HepG2 (cell line): ENCODE measurements around the gene BST2. TPM values are rescaled to one million over a fixed set of nuclear protein-coding genes. Genes with fewer than 3 reads are reported as not detected.

Source experiments
- ATM ChIP-seq: fragments of 450-650 bp; IDR thresholded peaks from 2 replicates; pipeline ENCODE4 v1.7.1; 2017; ENCODE audit warnings: mild to moderate bottlenecking, borderline replicate concordance
- CAMTA2 ChIP-seq: sonication (generic); formaldehyde crosslinking; IDR thresholded peaks from 2 replicates; pipeline ENCODE4 v1.4.0; 2020; ENCODE audit warnings: mild to moderate bottlenecking, missing genetic modification reagents, borderline replicate concordance
- CBX2 ChIP-seq, 2 experiments: fragments of 200-600 bp in 1 of 2; sonication (generic); formaldehyde crosslinking in 1 of 2; IDR thresholded peaks; 2 replicates each; pipeline versions ENCODE4 v1.7.0 to v1.8.1; 2018 to 2022; ENCODE audit warnings: low read depth in 2 of 2, low read length in 1 of 2, mild to moderate bottlenecking in 1 of 2, missing genetic modification reagents in 1 of 2
- GPN1 ChIP-seq: sonication (generic); formaldehyde crosslinking; IDR thresholded peaks from 2 replicates; pipeline ENCODE4 v1.5.1; 2020; ENCODE audit warnings: missing genetic modification reagents, borderline replicate concordance
- GTF2F1 ChIP-seq: fragments of 150-350 bp; IDR thresholded peaks from 2 replicates; pipeline ENCODE4 v1.6.1; 2014; ENCODE audit warnings: low read length
- HDAC2 ChIP-seq: sonication (generic); formaldehyde crosslinking; IDR thresholded peaks from 2 replicates; pipeline ENCODE4 v1.4.0; 2020; ENCODE audit warnings: missing genetic modification reagents
- HOXA9 ChIP-seq: sonication (generic); formaldehyde crosslinking; IDR thresholded peaks from 2 replicates; pipeline ENCODE4 v1.8.1; 2022; ENCODE audit warnings: missing genetic modification reagents, mild to moderate bottlenecking, moderate library complexity, borderline replicate concordance
- JUNB ChIP-seq: sonication (generic); formaldehyde crosslinking; IDR thresholded peaks from 2 replicates; pipeline ENCODE4 v1.8.0; 2022; ENCODE audit warnings: missing genetic modification reagents, mild to moderate bottlenecking, borderline replicate concordance
- KLF13 ChIP-seq: sonication (generic); formaldehyde crosslinking; IDR thresholded peaks from 2 replicates; pipeline ENCODE4 v1.4.0; 2020; ENCODE audit warnings: mild to moderate bottlenecking, missing genetic modification reagents
- MEF2D ChIP-seq: sonication (generic); formaldehyde crosslinking; IDR thresholded peaks from 2 replicates; pipeline ENCODE4 v1.5.1; 2020; ENCODE audit warnings: mild to moderate bottlenecking, missing genetic modification reagents
- MLLT10 ChIP-seq: sonication (generic); formaldehyde crosslinking; IDR thresholded peaks from 2 replicates; pipeline ENCODE4 v1.4.0; 2020; ENCODE audit warnings: missing genetic modification reagents
- MTF1 ChIP-seq: sonication (generic); formaldehyde crosslinking; IDR thresholded peaks from 2 replicates; pipeline ENCODE4 v1.5.0; 2020; ENCODE audit warnings: missing genetic modification reagents
- NFKBIZ ChIP-seq: IDR thresholded peaks from 2 replicates; pipeline ENCODE4 v1.6.1; 2018; ENCODE audit warnings: missing genetic modification reagents, missing compliant biosample characterization
- RBFOX2 ChIP-seq: fragments of 200-400 bp; formaldehyde crosslinking; IDR thresholded peaks from 2 replicates; pipeline ENCODE4 v1.6.1; 2017; ENCODE audit warnings: low read depth, mild to moderate bottlenecking, low read length
- SMYD3 ChIP-seq: sonication (generic); formaldehyde crosslinking; IDR thresholded peaks from 2 replicates; pipeline ENCODE4 v1.8.1; 2023; ENCODE audit warnings: mild to moderate bottlenecking, missing genetic modification reagents
- ZNF20 ChIP-seq: sonication (generic); formaldehyde crosslinking; IDR thresholded peaks from 2 replicates; pipeline ENCODE4 v1.4.0; 2020; ENCODE audit warnings: mild to moderate bottlenecking, moderate library complexity, missing genetic modification reagents
- ZNF547 ChIP-seq: sonication (generic); formaldehyde crosslinking; IDR thresholded peaks from 2 replicates; pipeline ENCODE4 v1.5.1; 2020; ENCODE audit warnings: mild to moderate bottlenecking, missing genetic modification reagents
- ZNF598 ChIP-seq: sonication (generic); formaldehyde crosslinking; IDR thresholded peaks from 2 replicates; pipeline ENCODE4 v1.5.1; 2020; ENCODE audit warnings: mild to moderate bottlenecking, missing genetic modification reagents, borderline replicate concordance
- polyA plus RNA-seq, 8 experiments: library from polyadenylated mRNA; depleted of rRNA in 3 of 8; stranded (reverse) in 7 of 8; unstranded in 1 of 8; fragments of >200 nt; fragmentation: Illumina TruSeq in 4 of 8; extraction: Trizol in 4 of 8; gene quantifications; 2 replicates each; pipeline versions ENCODE4 v1.2.1 to v1.2.3, GENCODE V29; 2011 to 2016; ENCODE audit warnings: low read depth in 4 of 8, missing spikeins in 1 of 8, mixed read lengths in 1 of 8; ENCODE audit not compliant: insufficient read depth in 1 of 8
- total RNA-seq, 5 experiments: library from RNA; depleted of rRNA; stranded (reverse); fragments of >200 nt; fragmentation: Illumina TruSeq; extraction: Trizol; gene quantifications; 2 replicates each; pipeline ENCODE4 v1.2.3, GENCODE V29; 2016; ENCODE audit warnings: low read depth in 1 of 5
- TF ChIP-seq, protein P1 (sequence below): sonication (generic); formaldehyde crosslinking; IDR thresholded peaks from 2 replicates; pipeline ENCODE4 v1.5.1; 2020; ENCODE audit warnings: mild to moderate bottlenecking, missing genetic modification reagents, borderline replicate concordance
- TF ChIP-seq, protein P2 (sequence below): sonication (generic); formaldehyde crosslinking; IDR thresholded peaks from 2 replicates; pipeline ENCODE4 v1.5.1; 2020; ENCODE audit warnings: missing genetic modification reagents, mild to moderate bottlenecking, borderline replicate concordance
- TF ChIP-seq, protein P3 (sequence below): sonication (generic); formaldehyde crosslinking; IDR thresholded peaks from 2 replicates; pipeline ENCODE4 v1.5.0; 2020; ENCODE audit warnings: missing genetic modification reagents, mild to moderate bottlenecking, borderline replicate concordance
- TF ChIP-seq, protein P4 (sequence below): sonication (generic); formaldehyde crosslinking; IDR thresholded peaks from 2 replicates; pipeline ENCODE4 v1.4.0; 2020; ENCODE audit warnings: missing genetic modification reagents

Gene BST2
- total and polyA plus RNA-seq, 2 of the 13 experiments (the other 11 are each of a cell fraction or from before 2014, with no cell fraction given) = 58.8 to 93.8 TPM

DNA sequence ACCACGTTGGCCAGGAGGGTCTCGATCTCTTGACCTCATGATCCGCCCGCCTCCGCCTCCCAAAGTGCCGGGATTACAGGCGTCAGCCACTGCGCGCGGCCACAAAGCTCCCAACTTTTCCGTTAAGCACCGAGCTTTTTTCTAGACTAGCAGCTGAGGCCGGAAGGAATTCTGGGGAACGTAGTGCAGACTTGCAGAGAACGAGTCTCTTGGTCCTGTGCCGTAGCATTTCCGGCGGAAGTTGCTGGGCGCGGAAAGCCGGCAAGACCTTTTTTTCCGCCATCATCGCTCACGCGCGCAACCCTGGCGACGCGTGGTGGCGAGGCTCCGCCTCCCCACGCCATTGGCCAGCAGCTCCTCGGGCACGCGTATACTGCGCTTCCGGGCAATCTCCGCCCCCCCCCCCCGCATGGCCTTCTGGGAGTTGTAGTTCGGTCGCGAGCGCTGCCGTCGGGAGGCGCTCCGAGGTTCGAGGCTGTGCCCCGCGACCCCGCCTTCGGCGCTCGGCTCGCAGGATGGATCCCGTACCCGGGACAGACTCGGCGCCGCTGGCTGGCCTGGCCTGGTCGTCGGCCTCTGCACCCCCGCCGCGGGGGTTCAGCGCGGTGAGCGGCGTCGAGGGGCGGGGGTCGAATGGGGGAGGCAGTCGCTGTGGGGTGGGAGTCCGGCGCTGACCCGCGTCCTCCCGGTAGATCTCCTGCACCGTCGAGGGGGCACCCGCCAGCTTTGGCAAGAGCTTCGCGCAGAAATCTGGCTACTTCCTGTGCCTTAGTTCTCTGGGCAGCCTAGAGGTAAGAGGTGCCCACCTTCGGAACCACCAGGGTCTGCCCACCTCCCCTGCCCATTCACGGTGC, 14.4 kb upstream of the BST2 start, which contains the start of gene MVB12A (continued):
- TF ChIP-seq, protein P1, sequence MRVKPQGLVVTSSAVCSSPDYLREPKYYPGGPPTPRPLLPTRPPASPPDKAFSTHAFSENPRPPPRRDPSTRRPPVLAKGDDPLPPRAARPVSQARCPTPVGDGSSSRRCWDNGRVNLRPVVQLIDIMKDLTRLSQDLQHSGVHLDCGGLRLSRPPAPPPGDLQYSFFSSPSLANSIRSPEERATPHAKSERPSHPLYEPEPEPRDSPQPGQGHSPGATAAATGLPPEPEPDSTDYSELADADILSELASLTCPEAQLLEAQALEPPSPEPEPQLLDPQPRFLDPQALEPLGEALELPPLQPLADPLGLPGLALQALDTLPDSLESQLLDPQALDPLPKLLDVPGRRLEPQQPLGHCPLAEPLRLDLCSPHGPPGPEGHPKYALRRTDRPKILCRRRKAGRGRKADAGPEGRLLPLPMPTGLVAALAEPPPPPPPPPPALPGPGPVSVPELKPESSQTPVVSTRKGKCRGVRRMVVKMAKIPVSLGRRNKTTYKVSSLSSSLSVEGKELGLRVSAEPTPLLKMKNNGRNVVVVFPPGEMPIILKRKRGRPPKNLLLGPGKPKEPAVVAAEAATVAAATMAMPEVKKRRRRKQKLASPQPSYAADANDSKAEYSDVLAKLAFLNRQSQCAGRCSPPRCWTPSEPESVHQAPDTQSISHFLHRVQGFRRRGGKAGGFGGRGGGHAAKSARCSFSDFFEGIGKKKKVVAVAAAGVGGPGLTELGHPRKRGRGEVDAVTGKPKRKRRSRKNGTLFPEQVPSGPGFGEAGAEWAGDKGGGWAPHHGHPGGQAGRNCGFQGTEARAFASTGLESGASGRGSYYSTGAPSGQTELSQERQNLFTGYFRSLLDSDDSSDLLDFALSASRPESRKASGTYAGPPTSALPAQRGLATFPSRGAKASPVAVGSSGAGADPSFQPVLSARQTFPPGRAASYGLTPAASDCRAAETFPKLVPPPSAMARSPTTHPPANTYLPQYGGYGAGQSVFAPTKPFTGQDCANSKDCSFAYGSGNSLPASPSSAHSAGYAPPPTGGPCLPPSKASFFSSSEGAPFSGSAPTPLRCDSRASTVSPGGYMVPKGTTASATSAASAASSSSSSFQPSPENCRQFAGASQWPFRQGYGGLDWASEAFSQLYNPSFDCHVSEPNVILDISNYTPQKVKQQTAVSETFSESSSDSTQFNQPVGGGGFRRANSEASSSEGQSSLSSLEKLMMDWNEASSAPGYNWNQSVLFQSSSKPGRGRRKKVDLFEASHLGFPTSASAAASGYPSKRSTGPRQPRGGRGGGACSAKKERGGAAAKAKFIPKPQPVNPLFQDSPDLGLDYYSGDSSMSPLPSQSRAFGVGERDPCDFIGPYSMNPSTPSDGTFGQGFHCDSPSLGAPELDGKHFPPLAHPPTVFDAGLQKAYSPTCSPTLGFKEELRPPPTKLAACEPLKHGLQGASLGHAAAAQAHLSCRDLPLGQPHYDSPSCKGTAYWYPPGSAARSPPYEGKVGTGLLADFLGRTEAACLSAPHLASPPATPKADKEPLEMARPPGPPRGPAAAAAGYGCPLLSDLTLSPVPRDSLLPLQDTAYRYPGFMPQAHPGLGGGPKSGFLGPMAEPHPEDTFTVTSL (CRISPR knock-in tag) = no peak
- TF ChIP-seq RBFOX2 = peak; percentile 81
- no peak for TF ChIP-seq ZNF547 (CRISPR knock-in tag)
- TF ChIP-seq KLF13 (CRISPR knock-in tag) = no peak
- TF ChIP-seq, protein P2, sequence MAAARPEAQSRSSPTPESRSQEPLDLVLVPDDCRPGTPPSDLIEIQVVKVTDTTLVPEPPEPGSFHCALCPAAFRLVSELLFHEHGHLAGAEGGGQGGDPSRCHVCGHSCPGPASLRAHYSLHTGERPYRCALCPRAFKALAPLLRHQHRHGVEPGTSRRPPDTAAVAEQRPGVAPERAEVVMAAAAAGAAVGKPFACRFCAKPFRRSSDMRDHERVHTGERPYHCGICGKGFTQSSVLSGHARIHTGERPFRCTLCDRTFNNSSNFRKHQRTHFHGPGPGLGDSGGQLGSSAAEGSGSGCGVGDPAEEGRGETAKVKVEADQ (CRISPR knock-in tag) = no peak
- no peak for TF ChIP-seq MTF1 (CRISPR knock-in tag)
- TF ChIP-seq GTF2F1 = no peak
- no peak for TF ChIP-seq MLLT10 (CRISPR knock-in tag)
- TF ChIP-seq, protein P3, sequence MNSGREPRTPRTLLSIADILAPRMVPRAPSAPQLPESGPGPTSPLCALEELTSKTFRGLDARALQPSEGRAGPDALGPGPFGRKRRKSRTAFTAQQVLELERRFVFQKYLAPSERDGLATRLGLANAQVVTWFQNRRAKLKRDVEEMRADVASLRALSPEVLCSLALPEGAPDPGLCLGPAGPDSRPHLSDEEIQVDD (CRISPR knock-in tag) = no peak
- TF ChIP-seq CBX2 (IDR thresholded peaks at IDR 0.05; ENCODE audit: low read depth, low read length) = no peak
- TF ChIP-seq CBX2 (CRISPR knock-in tag; IDR thresholded peaks at IDR 0.05; ENCODE audit: low read depth) = no peak
- TF ChIP-seq ZNF20 (CRISPR knock-in tag) = no peak
- TF ChIP-seq GPN1 (CRISPR knock-in tag) = no peak
- peak; percentile 68; the same call in 1 of the 2 replicates for TF ChIP-seq MEF2D (CRISPR knock-in tag)
- TF ChIP-seq HDAC2 (CRISPR knock-in tag) = peak; percentile 46; the same call in 1 of the 2 replicates
- no peak for TF ChIP-seq HOXA9
- TF ChIP-seq ATM = no peak
- TF ChIP-seq NFKBIZ (CRISPR knock-in tag) = no peak
- no peak for TF ChIP-seq SMYD3 (CRISPR knock-in tag)
- TF ChIP-seq CAMTA2 (CRISPR knock-in tag) = no peak
- TF ChIP-seq JUNB = no peak
- TF ChIP-seq, protein P4, sequence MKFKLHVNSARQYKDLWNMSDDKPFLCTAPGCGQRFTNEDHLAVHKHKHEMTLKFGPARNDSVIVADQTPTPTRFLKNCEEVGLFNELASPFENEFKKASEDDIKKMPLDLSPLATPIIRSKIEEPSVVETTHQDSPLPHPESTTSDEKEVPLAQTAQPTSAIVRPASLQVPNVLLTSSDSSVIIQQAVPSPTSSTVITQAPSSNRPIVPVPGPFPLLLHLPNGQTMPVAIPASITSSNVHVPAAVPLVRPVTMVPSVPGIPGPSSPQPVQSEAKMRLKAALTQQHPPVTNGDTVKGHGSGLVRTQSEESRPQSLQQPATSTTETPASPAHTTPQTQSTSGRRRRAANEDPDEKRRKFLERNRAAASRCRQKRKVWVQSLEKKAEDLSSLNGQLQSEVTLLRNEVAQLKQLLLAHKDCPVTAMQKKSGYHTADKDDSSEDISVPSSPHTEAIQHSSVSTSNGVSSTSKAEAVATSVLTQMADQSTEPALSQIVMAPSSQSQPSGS = no peak
- no peak for TF ChIP-seq ZNF598
